Uterus (tissue), 4 donors: ENCODE results near the gene CSNK1G3. TPM values are rescaled to one million over a fixed set of nuclear protein-coding genes. Genes with fewer than 3 reads are reported as not detected.

Experiments used
- DNase-seq, 2 donors: peaks; one replicate each; pipeline ENCODE4 v3.0.0-alpha.2; 2019 to 2020
- H3K27ac ChIP-seq, 2 donors: fragments of 200-600 bp; sonication (generic); 1 replicate in 1 of 2; 2 replicates in 1 of 2; pipeline ENCODE4 v1.5.1; 2016 to 2018
- H3K27me3 ChIP-seq, 2 donors: fragments of 200-600 bp; sonication (generic); one replicate each; pipeline ENCODE4 v1.5.1; 2018 to 2019; ENCODE audit warnings: control low read depth in 1 of 2
- H3K36me3 ChIP-seq, 2 donors: fragments of 200-600 bp; sonication (generic); one replicate each; pipeline ENCODE4 v1.5.1; 2019; ENCODE audit warnings: control low read depth in 1 of 2
- H3K4me1 ChIP-seq, 2 donors: fragments of 200-600 bp; sonication (generic); one replicate each; pipeline ENCODE4 v1.5.1; 2018 to 2019; ENCODE audit warnings: control low read depth in 1 of 2
- H3K4me3 ChIP-seq, 2 donors: fragments of 200-600 bp; sonication (generic); 1 replicate in 1 of 2; 2 replicates in 1 of 2; pipeline ENCODE4 v1.5.1; 2018 to 2019; ENCODE audit warnings: mild to moderate bottlenecking in 1 of 2
- H3K9me3 ChIP-seq, 2 donors: fragments of 200-600 bp; sonication (generic); one replicate each; pipeline ENCODE4 v1.5.1; 2019; ENCODE audit warnings: control low read depth in 1 of 2
- POLR2A ChIP-seq, 2 donors: fragments of 450-650 bp; IDR thresholded peaks; one replicate each; pipeline ENCODE4 v1.6.1; 2016; ENCODE audit warnings: antibody characterized with exemption in 2 of 2, mild to moderate bottlenecking in 1 of 2, moderate library complexity in 1 of 2
- intact Hi-C: fragments of 100-400 bp; cut with DNase I; formaldehyde crosslinking; loops from one replicate; pipeline ENCODE4 v1.15.1; 2023; ENCODE audit warnings: low total_unique reads
- total RNA-seq, 4 donors: library from RNA; depleted of rRNA in 3 of 4; stranded (reverse); fragments of >200 nt in 3 of 4; gene quantifications; one replicate each; pipeline versions ENCODE4 v1.1.0 to v1.2.4, GENCODE V29; 2014 to 2023
- TF ChIP-seq, protein P1 (sequence below), 4 experiments: fragments of 200-600 bp in 2 of 4; fragments of 450-650 bp in 2 of 4; sonication (generic) in 2 of 4; IDR thresholded peaks; one replicate each; pipeline ENCODE4 v1.5.1; 2016 to 2019; ENCODE audit warnings: antibody characterized with exemption in 4 of 4, mild to moderate bottlenecking in 2 of 4, moderate library complexity in 1 of 4
- donor health status: DM: yes; HTN: yes; CAD: no.

The CSNK1G3 gene
- total RNA-seq, 4 donors from 2014 or later, result 42.8 to 151 (median 73.4) TPM

DNA sequence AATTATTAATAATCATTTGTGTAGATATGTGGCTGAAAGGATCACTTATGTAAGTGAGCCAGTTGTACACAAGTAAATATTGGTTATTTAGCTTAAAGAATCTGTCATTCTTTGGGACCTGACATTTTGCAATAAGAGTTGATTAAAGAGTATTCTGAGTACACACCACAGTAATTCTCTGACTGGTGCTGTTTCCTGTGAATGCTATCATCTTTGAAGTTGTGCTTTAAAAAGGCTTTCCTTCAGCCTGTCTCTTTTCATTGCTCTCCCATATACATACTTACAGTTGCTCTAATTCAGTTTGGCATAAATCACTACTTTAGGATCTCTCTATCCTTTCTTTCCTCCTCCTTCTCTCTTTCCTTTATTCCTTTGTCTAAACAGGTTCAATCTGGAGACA lies 8.7 kb upstream of the CSNK1G3 start:
- no peak for TF ChIP-seq POLR2A (IDR thresholded peaks at IDR 0.05)
- TF ChIP-seq, protein P1, sequence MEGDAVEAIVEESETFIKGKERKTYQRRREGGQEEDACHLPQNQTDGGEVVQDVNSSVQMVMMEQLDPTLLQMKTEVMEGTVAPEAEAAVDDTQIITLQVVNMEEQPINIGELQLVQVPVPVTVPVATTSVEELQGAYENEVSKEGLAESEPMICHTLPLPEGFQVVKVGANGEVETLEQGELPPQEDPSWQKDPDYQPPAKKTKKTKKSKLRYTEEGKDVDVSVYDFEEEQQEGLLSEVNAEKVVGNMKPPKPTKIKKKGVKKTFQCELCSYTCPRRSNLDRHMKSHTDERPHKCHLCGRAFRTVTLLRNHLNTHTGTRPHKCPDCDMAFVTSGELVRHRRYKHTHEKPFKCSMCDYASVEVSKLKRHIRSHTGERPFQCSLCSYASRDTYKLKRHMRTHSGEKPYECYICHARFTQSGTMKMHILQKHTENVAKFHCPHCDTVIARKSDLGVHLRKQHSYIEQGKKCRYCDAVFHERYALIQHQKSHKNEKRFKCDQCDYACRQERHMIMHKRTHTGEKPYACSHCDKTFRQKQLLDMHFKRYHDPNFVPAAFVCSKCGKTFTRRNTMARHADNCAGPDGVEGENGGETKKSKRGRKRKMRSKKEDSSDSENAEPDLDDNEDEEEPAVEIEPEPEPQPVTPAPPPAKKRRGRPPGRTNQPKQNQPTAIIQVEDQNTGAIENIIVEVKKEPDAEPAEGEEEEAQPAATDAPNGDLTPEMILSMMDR (IDR thresholded peaks at IDR 0.05), result no peak
- Histone ChIP-seq H3K4me1 (no peaks in the 10 kb centered on the region), H3K27me3 (no peaks in the 10 kb centered on the region), H3K36me3 (no peaks in the 10 kb centered on the region), H3K4me3 (no peak overlapping the region), H3K9me3 (no peaks in the 10 kb centered on the region), H3K27ac (no peak overlapping the region)
- no peak for DNase-seq
- intact Hi-C loops, result no loop called here

DNA sequence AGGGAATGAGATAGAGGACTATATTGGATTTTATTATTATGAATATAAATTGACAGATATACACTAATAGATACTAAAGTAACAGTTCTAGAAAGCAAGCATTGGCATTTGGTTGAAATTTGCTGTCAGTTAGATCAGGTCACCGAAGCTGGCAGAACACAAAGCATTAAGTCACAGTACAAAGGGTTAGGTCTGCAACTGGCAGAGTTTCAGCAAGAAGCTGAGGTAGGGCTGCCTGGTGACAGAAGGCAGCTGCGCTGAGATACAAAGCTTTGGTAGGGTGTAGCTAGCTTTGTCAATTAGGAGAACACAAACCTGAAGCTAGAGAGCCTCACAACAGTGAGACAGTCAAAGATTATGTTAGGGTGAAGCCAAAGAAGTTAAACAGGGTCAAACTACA lies 6.3 kb upstream of the CSNK1G3 start:
- Histone ChIP-seq H3K36me3 (no peaks in the 10 kb centered on the region), H3K9me3 (no peaks in the 10 kb centered on the region), H3K27ac (no peak overlapping the region), H3K4me1 (no peaks in the 10 kb centered on the region), H3K4me3 (no peak overlapping the region), H3K27me3 (no peaks in the 10 kb centered on the region)
- no peak for TF ChIP-seq POLR2A (IDR thresholded peaks at IDR 0.05)
- TF ChIP-seq, protein P1 (IDR thresholded peaks at IDR 0.05), result no peak
- DNase-seq, result no peak
- intact Hi-C loops, result no loop called here

DNA sequence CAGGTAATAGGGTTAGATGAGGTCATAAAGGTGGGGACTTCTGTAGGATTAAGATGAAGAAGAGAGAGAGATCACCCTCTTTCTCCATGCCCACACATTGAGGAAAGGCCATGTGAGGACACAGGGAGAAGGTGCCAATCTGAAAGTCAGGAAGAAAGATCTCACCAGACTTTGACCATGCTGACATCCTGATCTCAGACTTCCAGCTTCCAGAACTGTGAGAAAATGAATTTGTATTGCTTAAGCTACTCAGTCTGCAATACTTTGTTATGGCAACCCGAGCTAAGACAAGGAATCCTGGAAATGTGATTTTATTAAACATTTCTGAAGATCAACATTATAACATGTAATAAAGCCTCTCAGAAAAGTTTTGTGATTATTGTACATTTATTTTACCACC lies 3.5 kb upstream of the CSNK1G3 start:
- TF ChIP-seq POLR2A (IDR thresholded peaks at IDR 0.05), result no peak
- TF ChIP-seq, protein P1 (IDR thresholded peaks at IDR 0.05), result no peak
- no peak overlapping the region for H3K4me3 ChIP-seq
- H3K36me3 ChIP-seq, result no peaks in the 10 kb centered on the region
- H3K4me1 ChIP-seq, result no peaks in the 10 kb centered on the region
- no peak for DNase-seq
- no peaks in the 10 kb centered on the region for H3K27me3 ChIP-seq
- intact Hi-C loops, result no loop called here
- H3K27ac ChIP-seq, result no peak overlapping the region
- no peaks in the 10 kb centered on the region for H3K9me3 ChIP-seq

DNA sequence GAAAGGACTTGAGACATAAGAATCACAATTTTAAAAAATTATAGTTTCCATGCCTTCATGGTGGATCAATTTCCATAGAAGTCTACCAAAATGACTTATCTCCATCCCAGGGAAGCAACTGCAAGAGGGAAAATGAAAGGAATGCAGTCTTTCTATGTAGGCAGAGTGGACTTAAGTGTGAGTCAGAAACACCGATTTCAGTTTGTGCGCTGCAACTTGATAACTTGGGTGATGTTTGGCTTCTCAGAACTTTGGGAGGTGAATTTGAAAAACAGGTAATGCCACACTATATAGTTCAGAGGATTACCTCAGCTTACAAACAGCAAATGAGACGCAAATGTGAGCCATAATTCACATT lies 708 bp upstream of the CSNK1G3 start:
- TF ChIP-seq POLR2A (IDR thresholded peaks at IDR 0.05), result no peak
- TF ChIP-seq, protein P1 (IDR thresholded peaks at IDR 0.05), result no peak
- H3K9me3 ChIP-seq, result no peaks in the 10 kb centered on the region
- no peaks in the 10 kb centered on the region for H3K4me1 ChIP-seq
- peak overlapping the region; percentile 68 to 81 for H3K4me3 ChIP-seq
- intact Hi-C loops, result no loop called here
- H3K27me3 ChIP-seq, result no peaks in the 10 kb centered on the region
- no peaks in the 10 kb centered on the region for H3K36me3 ChIP-seq
- H3K27ac ChIP-seq, result peak overlapping the region; percentile 85 to 95
- no peak for DNase-seq

DNA sequence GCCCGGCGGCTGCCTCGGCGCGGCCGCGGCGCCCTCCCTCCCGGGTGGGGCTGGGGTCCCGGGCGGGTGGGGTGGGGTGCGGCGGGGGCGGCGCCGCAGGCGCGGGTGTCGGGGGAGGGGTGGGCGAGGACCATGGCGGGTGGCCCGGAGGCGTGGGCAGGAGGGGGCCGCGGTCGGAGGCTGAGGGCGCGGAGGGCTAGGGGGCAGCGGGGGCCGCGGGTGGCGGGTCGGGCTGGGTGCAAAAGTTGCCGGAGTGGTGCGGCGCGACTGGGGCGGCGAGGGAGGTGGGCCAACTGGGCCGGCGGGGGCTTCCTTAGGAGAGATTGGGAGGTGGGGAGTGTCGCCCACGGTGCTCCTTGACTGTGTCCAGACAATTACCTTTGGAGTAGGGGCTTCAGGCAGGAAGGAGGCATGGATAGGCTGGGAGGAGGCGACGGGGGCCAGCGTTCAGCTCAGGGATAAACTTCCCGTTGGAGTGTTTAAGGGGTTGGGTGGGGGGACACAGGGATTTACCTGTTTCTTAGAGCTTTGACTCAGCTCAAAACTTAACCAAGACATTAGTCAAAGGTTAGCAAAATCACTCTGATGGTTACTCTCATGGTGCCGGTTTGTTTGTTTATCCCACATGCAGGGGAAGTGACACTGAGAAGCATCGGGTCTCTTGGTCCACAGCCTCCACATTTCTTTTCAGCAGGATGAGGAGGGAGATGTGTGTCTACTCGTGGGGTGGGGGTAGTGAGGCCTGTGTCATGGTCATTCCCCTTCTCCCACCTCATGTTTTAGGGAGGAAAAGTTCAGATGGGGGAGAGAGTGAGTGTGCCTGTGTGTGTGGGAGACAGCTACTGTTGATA lies 859 bp downstream of the CSNK1G3 start:
- H3K27ac ChIP-seq, result peak overlapping the region; percentile 85 to 95
- H3K9me3 ChIP-seq, result no peaks in the 10 kb centered on the region
- peak; percentile 27 to 35 for DNase-seq
- H3K36me3 ChIP-seq, result no peaks in the 10 kb centered on the region
- peak overlapping the region; percentile 68 to 81 for H3K4me3 ChIP-seq
- no peaks in the 10 kb centered on the region for H3K4me1 ChIP-seq
- intact Hi-C loops, result no loop called here
- TF ChIP-seq, protein P1 (IDR thresholded peaks at IDR 0.05), result no peak
- H3K27me3 ChIP-seq, result no peaks in the 10 kb centered on the region
